Stimulated activated naive CD8-positive, alpha-beta T cell treated with anti-CD3 and anti-CD28 coated beads, Interleukin-15, amount 100 ng/mL, for 72 hours (primary cell): ENCODE results near the gene SLC26A6.
A peak's percentile ranks its signal among the peaks of the same experiment; 100 is the strongest.

ENCODE experiments used
- ATAC-seq: fragments of 150-1000 bp; cut with Tn5 transposase; 2 replicates; pipeline ENCODE4 v1.10.0; 2021; ENCODE audit warnings: mild to moderate bottlenecking, moderate library complexity
- DNase-seq, 2 donors: peaks; one replicate each; pipeline ENCODE4 v3.0.0; 2021 to 2022
- H3K27ac Mint-ChIP-seq, 2 donors: one replicate each; pipeline ENCODE4 v1.8.0; 2022; ENCODE audit warnings: mild to moderate bottlenecking in 2 of 2, mixed read lengths in 2 of 2, moderate library complexity in 2 of 2
- H3K27me3 Mint-ChIP-seq: one replicate; pipeline ENCODE4 v1.8.0; 2022; ENCODE audit warnings: mixed read lengths
- H3K4me1 Mint-ChIP-seq: one replicate; pipeline ENCODE4 v1.8.0; 2022; ENCODE audit warnings: mild to moderate bottlenecking, mixed read lengths
- H3K4me3 Mint-ChIP-seq, 2 donors: one replicate each; pipeline ENCODE4 v1.8.0; 2022; ENCODE audit warnings: mild to moderate bottlenecking in 2 of 2, mixed read lengths in 2 of 2, moderate library complexity in 1 of 2
- H3K9me3 Mint-ChIP-seq, 2 donors: one replicate each; pipeline ENCODE4 v1.8.0; 2022; ENCODE audit warnings: mixed read lengths in 2 of 2

SLC26A6 gene

DNA sequence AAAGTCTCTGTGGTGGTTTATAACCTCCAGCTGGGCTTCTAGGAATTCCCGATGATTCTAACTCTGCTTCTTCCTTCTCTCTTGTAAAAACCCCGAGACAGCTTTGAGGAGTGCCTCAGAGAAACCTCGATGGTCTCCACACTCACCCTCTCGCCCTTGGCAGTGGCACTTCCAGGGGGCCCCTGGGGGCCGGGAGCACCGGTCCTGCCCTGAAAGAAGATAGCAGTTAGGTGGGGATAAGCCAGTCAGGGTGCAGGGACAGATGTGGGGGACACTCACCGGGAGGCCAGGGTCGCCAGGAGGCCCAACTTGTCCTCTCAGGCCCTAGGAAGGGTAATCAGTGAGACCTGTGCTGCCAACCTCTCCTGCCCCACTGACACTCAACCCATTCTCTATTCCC, 49.9 kb downstream of the SLC26A6 start:
- H3K9me3 Mint-ChIP-seq, result no peaks in the 10 kb centered on the region
- H3K4me1 Mint-ChIP-seq, result no peaks in the 10 kb centered on the region
- peaks cover 33% of the 10 kb centered on the region for H3K27me3 Mint-ChIP-seq

DNA sequence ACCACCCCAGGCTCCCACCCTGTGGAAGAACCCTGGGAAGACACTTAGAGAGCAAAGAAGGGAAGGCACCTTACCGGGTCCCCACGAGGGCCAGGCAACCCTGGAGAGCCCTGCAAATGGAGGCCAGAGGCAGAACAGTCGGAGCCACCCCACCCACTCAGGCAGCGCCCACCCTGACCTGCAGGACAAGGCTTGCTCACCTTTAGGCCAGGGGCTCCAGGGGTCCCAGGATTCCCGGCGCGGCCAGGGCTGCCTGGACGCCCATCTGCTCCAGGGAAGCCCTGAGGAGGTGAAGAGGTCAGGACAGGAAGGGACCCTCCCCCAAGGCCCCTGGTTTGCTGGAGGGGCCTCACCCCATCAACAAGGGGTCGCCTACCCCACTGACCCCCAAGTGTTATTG, 50.4 kb downstream of the SLC26A6 start:
- Mint-ChIP-seq H3K27ac (peak overlapping the region in 1 of 2 donors; percentile 55), H3K27me3 (peaks cover 28% of the 10 kb centered on the region), H3K9me3 (no peaks in the 10 kb centered on the region), H3K4me3 (no peak overlapping the region), H3K4me1 (no peaks in the 10 kb centered on the region)
- DNase-seq (no peak), ATAC-seq (no peak)

More for the DNA sequence above, 49.9 kb downstream of the SLC26A6 start:
- DNase-seq (no peak), ATAC-seq (no peak)
- Mint-ChIP-seq H3K4me3 (no peak overlapping the region), H3K27ac (no peak overlapping the region)

DNA sequence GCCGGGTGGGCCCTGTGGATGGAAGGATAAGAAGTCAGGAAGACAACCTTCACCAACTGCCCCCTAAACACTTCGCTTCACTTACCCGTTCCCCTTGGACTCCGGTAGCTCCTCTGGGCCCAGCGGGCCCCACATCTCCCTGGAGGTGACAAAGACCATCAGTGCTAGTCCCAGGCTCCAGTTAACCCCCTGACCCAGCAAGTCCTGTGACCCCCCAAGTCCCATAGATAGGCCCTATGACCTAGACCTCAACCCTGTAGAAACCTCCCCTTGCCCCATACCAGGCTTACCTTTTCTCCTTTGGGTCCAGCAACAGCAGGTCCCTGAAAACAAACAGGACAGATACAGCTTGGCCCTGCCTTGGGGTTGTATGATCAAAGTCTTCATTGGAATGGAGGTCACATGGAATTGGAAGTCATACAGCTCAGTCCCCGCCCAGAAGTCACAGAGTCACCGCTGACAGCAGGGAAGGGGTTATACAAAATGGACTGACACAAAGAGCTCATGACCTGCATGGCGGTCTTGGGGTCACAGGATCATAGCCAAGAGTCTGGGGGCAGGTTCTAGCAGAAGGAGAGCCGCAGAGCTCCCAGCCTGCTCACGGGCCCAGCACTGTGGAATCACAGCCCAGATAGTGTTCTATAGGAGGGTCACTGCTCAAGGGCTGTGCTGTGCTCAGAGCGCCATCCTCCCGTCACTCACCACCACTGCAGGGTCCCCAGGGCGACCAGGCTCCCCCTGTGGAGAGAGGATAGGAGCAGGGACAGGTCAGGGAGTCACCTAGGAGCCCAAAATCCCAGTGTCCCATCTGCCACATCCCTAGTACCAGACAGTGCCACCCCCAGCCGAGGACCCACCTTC, 53.4 kb downstream of the SLC26A6 start:
- Mint-ChIP-seq H3K27ac (peak overlapping the region; percentile 24 to 69), H3K4me1 (no peaks in the 10 kb centered on the region), H3K4me3 (no peak overlapping the region), H3K9me3 (no peaks in the 10 kb centered on the region), H3K27me3 (no peaks in the 10 kb centered on the region)
- no peak for ATAC-seq
- no peak for DNase-seq

DNA sequence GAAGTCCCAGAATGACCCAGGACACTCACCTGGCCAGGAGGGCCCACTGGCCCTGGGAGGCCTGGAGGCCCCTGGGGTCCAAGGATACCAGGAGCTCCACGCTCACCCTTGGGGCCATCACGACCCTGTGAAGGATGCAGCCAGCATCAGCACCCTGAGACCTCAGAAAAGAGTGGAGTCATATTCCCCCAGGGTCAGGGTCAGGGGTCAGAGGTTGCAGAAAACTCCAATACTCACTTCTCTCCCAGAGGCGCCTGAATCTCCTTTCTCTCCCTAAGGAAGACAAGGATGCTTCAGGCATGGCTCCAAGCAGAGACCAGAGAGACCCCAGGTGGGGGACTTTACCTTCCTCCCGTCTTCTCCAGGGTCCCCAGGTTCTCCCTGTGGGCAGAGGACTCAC, 58.6 kb downstream of the SLC26A6 start:
- DNase-seq, result no peak
- Mint-ChIP-seq H3K4me1 (no peaks in the 10 kb centered on the region), H3K9me3 (no peaks in the 10 kb centered on the region), H3K27me3 (no peaks in the 10 kb centered on the region), H3K27ac (peak overlapping the region in 1 of 2 donors; percentile 34), H3K4me3 (no peak overlapping the region)
- ATAC-seq, result no peak
